Stimulated activated CD4-positive, alpha-beta T cell treated with anti-CD3 and anti-CD28 coated beads, Interleukin-2, amount 100 ng/mL, for 24 hours (primary cell): ENCODE results near the gene CHAT.
A peak's percentile ranks its signal among the peaks of the same experiment; 100 is the strongest.

Experiments used
- DNase-seq, 2 donors: peaks; one replicate each; pipeline ENCODE4 v3.0.0-alpha.2; 2020

CHAT gene

GRCh38 chr10:49612513-49613164 lies 1.2 kb upstream of the CHAT start:
- DNase-seq, result peak in 1 of 2 donors; percentile 36

GRCh38 chr10:49613165-49613881 lies 514 bp upstream of the CHAT start:
- no peak for DNase-seq

- no peak for DNase-seq
Measured at GRCh38 chr10:49614242-49615198, 683 bp downstream of the CHAT start.

GRCh38 chr10:49615213-49615612 lies 1.4 kb downstream of the CHAT start:
- no peak for DNase-seq

GRCh38 chr10:49615721-49616120 lies 1.9 kb downstream of the CHAT start:
- no peak for DNase-seq

- DNase-seq, result no peak
Measured at GRCh38 chr10:49616421-49617101, 2.7 kb downstream of the CHAT start.

- DNase-seq, result no peak
Measured at GRCh38 chr10:49617121-49618020, 3.5 kb downstream of the CHAT start.

- no peak for DNase-seq
Measured at GRCh38 chr10:49618821-49619220, 5.0 kb downstream of the CHAT start.

GRCh38 chr10:49619613-49620012 lies 5.8 kb downstream of the CHAT start:
- DNase-seq, result no peak

- no peak for DNase-seq
Measured at GRCh38 chr10:49620286-49620810, 6.5 kb downstream of the CHAT start.

GRCh38 chr10:49620841-49621378 lies 7.1 kb downstream of the CHAT start:
- no peak for DNase-seq

GRCh38 chr10:49621561-49621960 lies 7.7 kb downstream of the CHAT start:
- DNase-seq, result no peak

GRCh38 chr10:49622426-49623425 lies 8.9 kb downstream of the CHAT start:
- DNase-seq, result no peak

GRCh38 chr10:49624629-49625028 lies 10.8 kb downstream of the CHAT start:
- DNase-seq, result no peak

- no peak for DNase-seq
Measured at GRCh38 chr10:49625411-49625810, 11.6 kb downstream of the CHAT start.

- no peak for DNase-seq
Measured at GRCh38 chr10:49627038-49627437, 13.2 kb downstream of the CHAT start.

GRCh38 chr10:49627644-49628247 lies 13.9 kb downstream of the CHAT start:
- no peak for DNase-seq

- no peak for DNase-seq
Measured at GRCh38 chr10:49628599-49628998, 14.8 kb downstream of the CHAT start.

- DNase-seq, result no peak
Measured at GRCh38 chr10:49629431-49629881, 15.6 kb downstream of the CHAT start.
